WI38 (cell line): ENCODE measurements around the gene DCTPP1.
A peak's percentile ranks its signal among the peaks of the same experiment; 100 is the strongest.

ENCODE experiments used
- H3K4me3 ChIP-seq: 2 replicates; pipeline ENCODE4 v1.5.1; 2011; ENCODE audit warnings: low read depth, mild to moderate bottlenecking, control low read depth, low read length
- TF ChIP-seq, protein P1 (sequence below): IDR thresholded peaks from 2 replicates; pipeline ENCODE4 v1.5.1; 2012; ENCODE audit warnings: low read depth, mild to moderate bottlenecking, control low read depth, low read length

The DCTPP1 gene

DNA sequence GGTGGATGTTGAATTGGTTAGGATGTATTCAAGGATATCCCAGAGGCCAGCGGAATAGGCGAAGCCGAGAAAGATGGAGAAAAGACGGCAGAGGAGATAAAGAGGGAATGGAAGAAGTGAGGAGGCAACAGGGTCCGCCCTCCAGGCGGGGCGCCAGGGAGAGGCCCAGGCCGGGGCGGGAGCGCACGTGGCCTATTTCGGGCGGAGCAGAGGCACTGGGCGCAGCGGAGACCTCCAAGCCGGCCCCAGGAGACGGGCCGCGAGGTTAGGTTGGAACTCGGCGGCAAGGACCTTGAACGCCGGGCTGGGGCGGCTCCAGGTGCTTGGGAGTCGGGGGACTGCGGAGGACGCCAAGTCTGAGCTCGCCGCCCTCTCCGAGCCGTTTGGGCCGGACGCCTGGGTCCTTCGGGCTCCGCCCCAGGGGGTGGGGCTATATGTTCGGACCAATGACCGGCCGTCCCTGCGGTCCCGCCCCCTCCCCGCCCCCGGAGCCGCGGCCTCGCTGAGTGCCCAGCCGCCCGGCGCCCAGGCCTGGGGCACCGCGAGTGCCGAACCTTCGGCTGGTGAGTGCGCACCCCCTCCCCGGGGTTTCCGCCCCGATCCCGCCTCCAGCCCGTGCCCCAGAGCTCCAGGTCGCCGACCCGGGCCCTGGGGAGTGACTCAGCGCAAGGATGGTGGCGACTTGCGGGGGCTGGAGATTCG lies 22.6 kb downstream of the DCTPP1 start, which contains the start of gene ZNF771:
TSS of gene ZNF771 (plus strand) at position 505 of the 702 bp plus-strand sequence. CDS start 448 bp downstream, outside the sequence.
- H3K4me3 ChIP-seq: peak within 1 kb of the TSS; percentile 79
- TF ChIP-seq, protein P1, sequence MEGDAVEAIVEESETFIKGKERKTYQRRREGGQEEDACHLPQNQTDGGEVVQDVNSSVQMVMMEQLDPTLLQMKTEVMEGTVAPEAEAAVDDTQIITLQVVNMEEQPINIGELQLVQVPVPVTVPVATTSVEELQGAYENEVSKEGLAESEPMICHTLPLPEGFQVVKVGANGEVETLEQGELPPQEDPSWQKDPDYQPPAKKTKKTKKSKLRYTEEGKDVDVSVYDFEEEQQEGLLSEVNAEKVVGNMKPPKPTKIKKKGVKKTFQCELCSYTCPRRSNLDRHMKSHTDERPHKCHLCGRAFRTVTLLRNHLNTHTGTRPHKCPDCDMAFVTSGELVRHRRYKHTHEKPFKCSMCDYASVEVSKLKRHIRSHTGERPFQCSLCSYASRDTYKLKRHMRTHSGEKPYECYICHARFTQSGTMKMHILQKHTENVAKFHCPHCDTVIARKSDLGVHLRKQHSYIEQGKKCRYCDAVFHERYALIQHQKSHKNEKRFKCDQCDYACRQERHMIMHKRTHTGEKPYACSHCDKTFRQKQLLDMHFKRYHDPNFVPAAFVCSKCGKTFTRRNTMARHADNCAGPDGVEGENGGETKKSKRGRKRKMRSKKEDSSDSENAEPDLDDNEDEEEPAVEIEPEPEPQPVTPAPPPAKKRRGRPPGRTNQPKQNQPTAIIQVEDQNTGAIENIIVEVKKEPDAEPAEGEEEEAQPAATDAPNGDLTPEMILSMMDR: no peak

DNA sequence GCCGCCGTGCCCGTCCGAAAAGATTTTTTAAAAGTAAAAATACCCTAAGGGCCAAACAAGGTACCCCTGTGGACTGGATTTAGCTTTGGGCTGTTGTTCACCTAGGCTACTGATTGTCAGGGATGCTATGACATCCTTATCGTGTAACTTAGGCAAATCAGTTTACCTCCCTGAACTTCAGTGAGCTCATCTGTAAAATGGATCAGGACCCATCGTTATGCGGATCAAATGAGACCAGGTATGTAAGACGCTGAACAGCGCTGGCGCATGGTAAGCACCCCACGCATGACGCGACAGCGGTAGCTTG lies 23.1 kb downstream of the DCTPP1 start:
- TF ChIP-seq, protein P1: no peak
- peak overlapping the region; percentile 79 for H3K4me3 ChIP-seq

DNA sequence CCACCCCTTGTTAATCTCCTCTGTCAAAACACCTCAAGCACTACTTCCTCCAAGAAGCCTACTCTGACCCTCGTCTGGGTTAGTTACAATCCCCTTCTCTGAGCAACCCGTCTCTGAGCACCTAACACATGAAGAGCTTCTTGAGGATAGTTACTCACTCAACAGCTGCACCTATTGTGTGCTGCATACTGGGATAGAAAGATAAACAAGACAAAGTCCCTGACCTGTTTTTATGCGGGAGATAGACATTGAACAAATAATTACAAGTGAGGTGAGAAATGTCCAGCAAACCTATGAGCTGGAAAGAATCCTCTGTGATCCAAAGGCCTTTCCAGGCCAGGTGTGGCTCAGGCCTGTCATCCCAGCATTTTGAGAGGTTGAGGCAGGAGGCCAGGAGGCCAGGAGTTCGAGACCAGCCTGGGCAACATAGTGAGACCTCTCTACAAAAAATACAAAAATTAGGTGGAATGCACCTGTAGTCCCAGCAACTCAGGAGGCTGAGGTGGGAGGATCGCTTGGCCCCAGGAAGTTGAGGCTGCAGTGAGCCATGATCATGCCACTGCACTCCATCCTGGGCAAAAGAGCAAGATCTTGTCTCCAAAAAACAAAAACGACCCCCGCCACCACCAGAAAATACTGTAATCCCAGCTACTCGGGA lies 27.9 kb downstream of the DCTPP1 start:
- H3K4me3 ChIP-seq: no peak overlapping the region
- TF ChIP-seq, protein P1: no peak

DNA sequence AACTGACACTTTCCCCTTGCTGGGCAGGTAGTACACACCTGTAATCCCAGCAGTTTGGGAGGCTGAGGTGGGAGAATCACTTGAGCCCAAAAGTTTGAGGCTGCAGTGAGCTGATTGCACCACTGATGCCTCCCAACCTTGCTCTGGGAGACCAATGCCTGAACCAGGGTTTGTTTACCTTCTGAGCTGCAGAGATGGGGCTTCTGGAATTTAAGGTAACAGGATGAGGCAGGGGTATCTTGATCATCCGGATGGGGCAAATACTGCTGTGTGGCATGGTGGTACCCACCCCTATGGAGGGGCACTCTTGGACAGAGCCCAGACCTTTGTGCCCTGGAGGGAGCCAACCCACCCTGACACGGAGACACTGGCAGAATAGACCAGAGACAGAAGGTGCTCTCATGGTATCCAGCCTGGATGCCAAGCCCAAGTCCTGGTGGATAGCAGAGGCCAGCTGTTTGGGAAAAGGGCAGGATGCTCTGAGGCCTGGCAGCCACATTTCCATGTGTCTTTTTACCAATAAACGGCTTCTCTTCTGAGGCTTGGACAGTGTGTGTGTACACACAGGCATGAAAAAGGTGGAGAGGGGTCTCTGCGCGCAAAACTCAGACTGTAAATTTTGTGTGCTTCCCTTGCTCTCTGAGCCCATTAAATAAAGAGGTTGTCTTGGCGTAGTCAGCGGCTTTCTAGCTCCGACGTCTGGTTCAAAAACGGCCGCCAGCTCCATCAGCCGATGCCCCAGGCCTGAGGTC lies 30.2 kb downstream of the DCTPP1 start:
- peak overlapping the region; percentile 67 for H3K4me3 ChIP-seq
- TF ChIP-seq, protein P1: no peak

DNA sequence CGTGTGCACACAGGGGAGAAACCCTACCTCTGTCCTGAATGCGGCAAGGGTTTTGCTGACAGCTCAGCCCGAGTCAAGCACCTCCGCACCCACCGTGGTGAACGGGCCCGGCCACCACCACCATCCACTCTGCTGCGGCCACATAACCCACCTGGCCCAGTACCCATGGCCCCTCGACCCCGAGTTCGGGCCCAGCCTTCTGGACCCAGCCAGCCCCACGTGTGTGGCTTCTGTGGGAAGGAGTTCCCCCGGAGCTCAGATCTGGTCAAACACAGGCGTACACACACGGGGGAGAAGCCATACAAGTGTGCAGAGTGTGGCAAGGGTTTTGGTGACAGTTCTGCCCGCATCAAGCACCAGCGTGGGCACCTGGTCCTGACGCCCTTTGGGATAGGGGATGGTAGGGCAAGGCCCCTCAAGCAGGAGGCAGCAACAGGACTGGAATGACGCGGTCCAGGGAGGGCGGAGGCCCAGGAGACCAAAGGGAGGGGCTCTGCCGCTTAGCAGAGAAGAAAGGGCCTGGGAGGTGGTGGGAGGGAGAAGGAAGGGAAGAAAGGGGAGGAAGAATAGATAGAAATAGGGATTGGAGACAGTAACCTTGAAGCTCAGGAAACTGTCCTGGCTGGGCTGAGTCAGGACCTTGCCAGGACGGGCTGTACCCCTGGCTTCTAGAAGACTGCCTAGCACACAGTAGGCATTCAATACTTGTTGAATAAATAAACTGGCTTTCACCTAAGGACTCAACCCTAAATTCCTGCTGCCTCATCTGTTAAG lies 31.0 kb downstream of the DCTPP1 start:
- TF ChIP-seq, protein P1: no peak
- no peak overlapping the region for H3K4me3 ChIP-seq

DNA sequence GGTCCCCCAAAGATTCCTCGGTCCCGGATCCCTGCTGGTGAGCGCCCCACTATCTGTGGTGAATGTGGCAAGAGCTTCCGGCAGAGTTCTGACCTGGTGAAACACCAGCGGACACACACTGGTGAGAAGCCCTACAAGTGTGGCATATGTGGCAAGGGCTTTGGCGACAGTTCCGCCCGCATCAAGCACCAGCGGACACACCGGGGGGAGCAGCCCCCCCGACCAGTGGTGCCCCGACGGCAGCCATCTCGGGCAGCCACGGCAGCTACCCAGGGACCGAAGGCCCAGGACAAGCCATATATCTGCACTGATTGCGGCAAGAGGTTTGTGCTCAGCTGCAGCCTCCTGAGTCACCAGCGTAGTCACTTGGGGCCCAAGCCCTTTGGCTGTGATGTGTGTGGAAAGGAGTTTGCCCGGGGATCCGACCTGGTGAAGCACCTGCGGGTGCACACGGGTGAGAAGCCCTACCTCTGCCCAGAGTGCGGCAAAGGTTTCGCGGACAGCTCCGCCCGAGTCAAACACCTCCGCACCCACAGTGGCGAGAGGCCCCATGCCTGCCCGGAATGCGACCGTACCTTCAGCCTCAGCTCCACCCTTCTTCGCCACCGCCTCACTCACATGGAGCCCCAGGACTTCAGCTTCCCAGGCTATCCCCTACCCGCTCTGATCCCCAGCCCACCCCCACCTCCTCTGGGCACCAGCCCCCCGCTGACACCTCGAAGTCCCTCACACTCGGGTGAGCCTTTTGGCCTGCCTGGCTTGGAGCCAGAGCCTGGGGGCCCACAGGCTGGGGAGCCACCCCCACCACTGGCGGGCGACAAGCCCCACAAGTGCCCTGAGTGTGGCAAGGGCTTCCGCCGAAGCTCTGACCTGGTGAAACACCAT lies 31.8 kb downstream of the DCTPP1 start:
- no peak overlapping the region for H3K4me3 ChIP-seq
- TF ChIP-seq, protein P1: no peak
